HCT116 (cell line): ENCODE results near the gene NIFK. TPM values are rescaled to one million over a fixed set of nuclear protein-coding genes. Genes with fewer than 3 reads are reported as not detected.

ENCODE experiments used
- ATAC-seq: fragments of 200-7000 bp; cut with Tn5 transposase; 2 replicates; pipeline ENCODE4 v1.9.1; 2020; ENCODE audit warnings: mild to moderate bottlenecking, moderate library complexity
- BruUV-seq: library from RNA; stranded (reverse); fragments of 400-500 nt; replicated peaks from 2 replicates; lab custom pipeline; 2021; lab: Mats Ljungman, UMichigan
- CTCF ChIA-PET: fragments of 300-600 bp; sonication (Branson Sonifier 250); formaldehyde crosslinking; loops from one replicate; lab custom pipeline; 2021; ENCODE audit warnings: antibody characterized with exemption; lab: Charles Lee
- POLR2A ChIA-PET: fragments of 300-600, 350-600 bp; sonication (Branson Sonifier 250); formaldehyde crosslinking; loops from one replicate; lab custom pipeline; 2021; ENCODE audit warnings: antibody characterized with exemption; lab: Charles Lee
- RAD21 ChIA-PET, 2 experiments: fragments of 300-600 bp; sonication (Branson Sonifier 250); formaldehyde crosslinking; loops; one replicate each; lab custom pipeline; 2023; ENCODE audit warnings: low total read pairs in 2 of 2; ENCODE audit not compliant: uncharacterized antibody in 2 of 2, unreplicated experiment in 2 of 2, low non-redundant PET in 1 of 2; lab: Charles Lee
- DNase-seq: peaks from one replicate; pipeline ENCODE4 v3.0.0-alpha.2; 2010; ENCODE audit warnings: low read depth, low spot score
- H2AFZ ChIP-seq: fragments of 200-600 bp; shearing (Covaris generic), sonication (generic); 2 replicates; pipeline ENCODE4 v1.6.1; 2017; ENCODE audit warnings: low read depth, mixed run types, mixed read lengths, antibody characterized with exemption, low read length; ENCODE audit not compliant: poor library complexity, severe bottlenecking
- H3K27ac ChIP-seq: 2 replicates; pipeline ENCODE4 v1.5.1; 2012; ENCODE audit warnings: low read depth, low read length
- H3K27me3 ChIP-seq: fragments of 200-600 bp; sonication (generic); 2 replicates; pipeline ENCODE4 v1.6.1; 2016; ENCODE audit warnings: mixed run types, low read length, mixed read lengths; ENCODE audit not compliant: insufficient read depth
- H3K36me3 ChIP-seq, 2 experiments: fragments of 200-500 bp in 1 of 2; fragments of 200-600 bp in 1 of 2; sonication (Bioruptor generic) in 1 of 2; sonication (generic) in 1 of 2; 2 replicates each; pipeline versions ENCODE4 v1.5.1 to v1.6.1; 2014 to 2016; ENCODE audit warnings: low read length in 2 of 2, inconsistent platforms in 1 of 2, mixed read lengths in 1 of 2, mixed run types in 1 of 2; ENCODE audit not compliant: insufficient read depth in 2 of 2, control insufficient read depth in 1 of 2
- H3K4me1 ChIP-seq, 2 experiments: fragments of 200-600 bp in 1 of 2; sonication (generic) in 1 of 2; 2 replicates each; pipeline versions ENCODE4 v1.5.1 to v1.6.1; 2012 to 2017; ENCODE audit warnings: low read length in 2 of 2, inconsistent platforms in 1 of 2, mild to moderate bottlenecking in 1 of 2, mixed read lengths in 1 of 2, mixed run types in 1 of 2, moderate library complexity in 1 of 2; ENCODE audit not compliant: insufficient read depth in 2 of 2, control insufficient read depth in 1 of 2
- H3K4me2 ChIP-seq: fragments of 200-600 bp; sonication (generic); 2 replicates; pipeline ENCODE4 v1.6.1; 2017; ENCODE audit warnings: mixed run types, low read length, mixed read lengths
- H3K4me3 ChIP-seq, 2 experiments: fragments of 200-600 bp in 1 of 2; sonication (generic) in 1 of 2; replicated peaks in 1 of 2; 2 replicates each; pipeline ENCODE4 v1.5.1; 2011 to 2016; ENCODE audit warnings: low read length in 2 of 2, control low read depth in 1 of 2, low read depth in 1 of 2, mild to moderate bottlenecking in 1 of 2, mixed read lengths in 1 of 2, mixed run types in 1 of 2
- H3K79me2 ChIP-seq: fragments of 200-600 bp; sonication (generic); 2 replicates; pipeline ENCODE4 v1.6.1; 2017; ENCODE audit warnings: mild to moderate bottlenecking, mixed run types, low read length, moderate library complexity, mixed read lengths; ENCODE audit not compliant: insufficient read depth
- H3K9ac ChIP-seq: fragments of 200-600 bp; sonication (generic); 2 replicates; pipeline ENCODE4 v1.6.1; 2016; ENCODE audit warnings: low read length, mixed read lengths
- H3K9me2 ChIP-seq: fragments of 200-600 bp; sonication (generic), shearing (Covaris generic); 2 replicates; pipeline ENCODE4 v1.6.1; 2017; ENCODE audit warnings: mixed run types, mild to moderate bottlenecking, moderate library complexity; ENCODE audit not compliant: insufficient read depth
- H3K9me3 ChIP-seq, 2 experiments: fragments of 200-500 bp in 1 of 2; fragments of 200-600 bp in 1 of 2; sonication (Bioruptor generic) in 1 of 2; sonication (generic) in 1 of 2; 2 replicates each; pipeline ENCODE4 v1.6.1; 2014 to 2017; ENCODE audit warnings: low read length in 2 of 2, mixed read lengths in 2 of 2, inconsistent platforms in 1 of 2, low read depth in 1 of 2, mild to moderate bottlenecking in 1 of 2, mixed run types in 1 of 2, moderate library complexity in 1 of 2; ENCODE audit not compliant: control insufficient read depth in 1 of 2, insufficient read depth in 1 of 2
- H4K20me1 ChIP-seq: fragments of 200-600 bp; sonication (generic), shearing (Covaris generic); 2 replicates; pipeline ENCODE4 v1.6.1; 2017; ENCODE audit warnings: mixed run types, mild to moderate bottlenecking, moderate library complexity; ENCODE audit not compliant: insufficient read depth
- ATF3 ChIP-seq: IDR thresholded peaks from 2 replicates; pipeline ENCODE4 v1.6.1; 2012
- CBX3 ChIP-seq: IDR thresholded peaks from 2 replicates; pipeline ENCODE4 v1.6.1; 2012; ENCODE audit warnings: low read depth
- CEBPB ChIP-seq: IDR thresholded peaks from 2 replicates; pipeline ENCODE4 v1.6.1; 2012; ENCODE audit warnings: low read depth
- EGR1 ChIP-seq: IDR thresholded peaks from 2 replicates; pipeline ENCODE4 v1.6.1; 2012; ENCODE audit warnings: low read depth
- ELF1 ChIP-seq: IDR thresholded peaks from 2 replicates; pipeline ENCODE4 v1.6.1; 2012; ENCODE audit warnings: low read depth, borderline replicate concordance
- EZH2 ChIP-seq: fragments of 200-600 bp; sonication (generic); IDR thresholded peaks from 2 replicates; pipeline ENCODE4 v1.6.1; 2017; ENCODE audit warnings: antibody characterized with exemption, mixed run types
- EZH2phosphoT487 ChIP-seq: fragments of 200-600 bp; IDR thresholded peaks from 2 replicates; pipeline ENCODE4 v1.6.1; 2018; ENCODE audit warnings: antibody characterized with exemption, borderline replicate concordance
- JUND ChIP-seq: IDR thresholded peaks from 2 replicates; pipeline ENCODE4 v1.6.1; 2012
- RAD21 ChIP-seq: IDR thresholded peaks from 2 replicates; pipeline ENCODE4 v1.6.1; 2012; ENCODE audit warnings: low read depth, mild to moderate bottlenecking
- REST ChIP-seq: IDR thresholded peaks from 2 replicates; pipeline ENCODE4 v1.6.1; 2012; ENCODE audit warnings: low read depth
- SP1 ChIP-seq: IDR thresholded peaks from 2 replicates; pipeline ENCODE4 v1.6.1; 2012; ENCODE audit warnings: low read depth
- SRF ChIP-seq: IDR thresholded peaks from 2 replicates; pipeline ENCODE4 v1.6.1; 2012; ENCODE audit warnings: low read depth
- intact Hi-C: fragments of 100-400 bp; cut with micrococcal nuclease; formaldehyde crosslinking; loops from 2 replicates; pipeline ENCODE4 v1.10.0; 2022
- total RNA-seq: library from RNA; stranded (reverse); gene quantifications from one replicate; pipeline ENCODE4 v1.2.1, GENCODE V29; 2021; ENCODE audit not compliant: unreplicated experiment
- TF ChIP-seq, protein P1 (sequence below): IDR thresholded peaks from 2 replicates; pipeline ENCODE4 v1.6.1; 2011; ENCODE audit warnings: mild to moderate bottlenecking, low read length, moderate library complexity; ENCODE audit not compliant: insufficient replicate concordance; ENCODE audit errors: extremely low read depth

Gene NIFK
- total RNA-seq, 1 experiment from 2014 or later = 93.2 TPM

- BruUV-seq = no TSS peak
- Histone ChIP-seq H3K36me3 (no peaks in the 10 kb centered on the region), H3K27ac (no peak overlapping the region), H3K9me3 (no peaks in the 10 kb centered on the region), H4K20me1 (no peaks in the 10 kb centered on the region), H3K4me2 (no peak overlapping the region), H2AFZ (no peak overlapping the region), H3K79me2 (no peaks in the 10 kb centered on the region), H3K9ac (no peak overlapping the region), H3K4me1 (peaks cover 5 to 14% of the 10 kb centered on the region in 2 experiments; a peak in 2 of 4 replicates), H3K27me3 (no peaks in the 10 kb centered on the region), H3K4me3 (no peak overlapping the region), H3K9me2 (no peaks in the 10 kb centered on the region)
- DNase-seq = no peak
- no peak for ATAC-seq
- TF ChIP-seq ELF1 (no peak), SRF (no peak), REST (no peak), CBX3 (no peak), SP1 (no peak), RAD21 (no peak), CEBPB (no peak), ATF3 (no peak), EGR1 (no peak), EZH2 (no peak), JUND (no peak), EZH2phosphoT487 (no peak)
- TF ChIP-seq, protein P1, sequence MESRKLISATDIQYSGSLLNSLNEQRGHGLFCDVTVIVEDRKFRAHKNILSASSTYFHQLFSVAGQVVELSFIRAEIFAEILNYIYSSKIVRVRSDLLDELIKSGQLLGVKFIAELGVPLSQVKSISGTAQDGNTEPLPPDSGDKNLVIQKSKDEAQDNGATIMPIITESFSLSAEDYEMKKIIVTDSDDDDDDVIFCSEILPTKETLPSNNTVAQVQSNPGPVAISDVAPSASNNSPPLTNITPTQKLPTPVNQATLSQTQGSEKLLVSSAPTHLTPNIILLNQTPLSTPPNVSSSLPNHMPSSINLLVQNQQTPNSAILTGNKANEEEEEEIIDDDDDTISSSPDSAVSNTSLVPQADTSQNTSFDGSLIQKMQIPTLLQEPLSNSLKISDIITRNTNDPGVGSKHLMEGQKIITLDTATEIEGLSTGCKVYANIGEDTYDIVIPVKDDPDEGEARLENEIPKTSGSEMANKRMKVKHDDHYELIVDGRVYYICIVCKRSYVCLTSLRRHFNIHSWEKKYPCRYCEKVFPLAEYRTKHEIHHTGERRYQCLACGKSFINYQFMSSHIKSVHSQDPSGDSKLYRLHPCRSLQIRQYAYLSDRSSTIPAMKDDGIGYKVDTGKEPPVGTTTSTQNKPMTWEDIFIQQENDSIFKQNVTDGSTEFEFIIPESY = no peak
- ChIA-PET POLR2A (no interaction called here), RAD21 (no interaction called here), CTCF (no interaction called here)
- intact Hi-C loops = no loop called here
Measured at GRCh38 chr2:121774235-121774634, 37.6 kb upstream of the NIFK start.
